Osteoblast (primary cell): ENCODE results near the gene LGALS16. TPM values are rescaled to one million over a fixed set of nuclear protein-coding genes. Genes with fewer than 3 reads are reported as not detected.

Source experiments
- DNase-seq: peaks from one replicate; pipeline ENCODE4 v3.0.0; 2011; ENCODE audit warnings: low spot score, mixed read lengths; ENCODE audit not compliant: insufficient read length; ENCODE audit errors: missing footprints
- H2AFZ ChIP-seq: 2 replicates; pipeline ENCODE4 v1.6.0; 2011; ENCODE audit warnings: mild to moderate bottlenecking, low read length
- H3K27ac ChIP-seq: 2 replicates; pipeline ENCODE4 v1.5.1; 2011; ENCODE audit warnings: mild to moderate bottlenecking, low read depth, low read length, moderate library complexity
- H3K27me3 ChIP-seq: 2 replicates; pipeline ENCODE4 v1.6.0; 2012; ENCODE audit warnings: mild to moderate bottlenecking, control low read depth, inconsistent platforms, low read length, moderate library complexity; ENCODE audit not compliant: insufficient read depth
- H3K36me3 ChIP-seq: 2 replicates; pipeline ENCODE4 v1.5.1; 2011; ENCODE audit warnings: mild to moderate bottlenecking, low read length, control low read depth, moderate library complexity; ENCODE audit not compliant: insufficient read depth
- H3K4me1 ChIP-seq: 2 replicates; pipeline ENCODE4 v1.5.1; 2011; ENCODE audit warnings: mild to moderate bottlenecking, low read length, control low read depth, moderate library complexity; ENCODE audit not compliant: insufficient read depth
- H3K4me2 ChIP-seq: 2 replicates; pipeline ENCODE4 v1.6.0; 2011; ENCODE audit warnings: mild to moderate bottlenecking, low read length; ENCODE audit not compliant: insufficient read depth
- H3K4me3 ChIP-seq: fragments of 200-600 bp; sonication (generic); 3 replicates; pipeline ENCODE4 v1.5.1; 2012; ENCODE audit warnings: mild to moderate bottlenecking, low read length, inconsistent platforms; ENCODE audit not compliant: insufficient read depth
- H3K79me2 ChIP-seq: 2 replicates; pipeline ENCODE4 v1.6.0; 2012; ENCODE audit warnings: mild to moderate bottlenecking, low read length, control low read depth, inconsistent platforms; ENCODE audit not compliant: insufficient read depth
- H3K9me3 ChIP-seq: 2 replicates; pipeline ENCODE4 v1.5.1; 2011; ENCODE audit warnings: low read depth, low read length, control low read depth
- H4K20me1 ChIP-seq: 2 replicates; pipeline ENCODE4 v1.6.0; 2012; ENCODE audit warnings: mild to moderate bottlenecking, low read length, control low read depth; ENCODE audit not compliant: insufficient read depth
- total RNA-seq: library from RNA; depleted of rRNA; stranded (reverse); fragments of >200 nt; gene quantifications from 2 replicates; pipeline ENCODE4 v1.2.3, GENCODE V29; 2012
- TF ChIP-seq, protein P1 (sequence below): IDR thresholded peaks from 2 replicates; pipeline ENCODE4 v1.5.1; 2011; ENCODE audit warnings: mild to moderate bottlenecking, low read depth, low read length, moderate library complexity; ENCODE audit errors: extremely low read depth

Gene LGALS16
- total RNA-seq, 1 donor = not detected

GRCh38 chr19:39637891-39638290 lies 17.8 kb upstream of the LGALS16 start:
- Histone ChIP-seq H3K4me2 (no peak overlapping the region), H3K79me2 (no peaks in the 10 kb centered on the region), H3K27ac (no peak overlapping the region), H4K20me1 (no peaks in the 10 kb centered on the region), H3K4me3 (no peak overlapping the region), H3K27me3 (no peaks in the 10 kb centered on the region), H3K36me3 (no peaks in the 10 kb centered on the region), H2AFZ (no peak overlapping the region), H3K9me3 (no peaks in the 10 kb centered on the region), H3K4me1 (no peaks in the 10 kb centered on the region)
- no peak for DNase-seq
- TF ChIP-seq, protein P1, sequence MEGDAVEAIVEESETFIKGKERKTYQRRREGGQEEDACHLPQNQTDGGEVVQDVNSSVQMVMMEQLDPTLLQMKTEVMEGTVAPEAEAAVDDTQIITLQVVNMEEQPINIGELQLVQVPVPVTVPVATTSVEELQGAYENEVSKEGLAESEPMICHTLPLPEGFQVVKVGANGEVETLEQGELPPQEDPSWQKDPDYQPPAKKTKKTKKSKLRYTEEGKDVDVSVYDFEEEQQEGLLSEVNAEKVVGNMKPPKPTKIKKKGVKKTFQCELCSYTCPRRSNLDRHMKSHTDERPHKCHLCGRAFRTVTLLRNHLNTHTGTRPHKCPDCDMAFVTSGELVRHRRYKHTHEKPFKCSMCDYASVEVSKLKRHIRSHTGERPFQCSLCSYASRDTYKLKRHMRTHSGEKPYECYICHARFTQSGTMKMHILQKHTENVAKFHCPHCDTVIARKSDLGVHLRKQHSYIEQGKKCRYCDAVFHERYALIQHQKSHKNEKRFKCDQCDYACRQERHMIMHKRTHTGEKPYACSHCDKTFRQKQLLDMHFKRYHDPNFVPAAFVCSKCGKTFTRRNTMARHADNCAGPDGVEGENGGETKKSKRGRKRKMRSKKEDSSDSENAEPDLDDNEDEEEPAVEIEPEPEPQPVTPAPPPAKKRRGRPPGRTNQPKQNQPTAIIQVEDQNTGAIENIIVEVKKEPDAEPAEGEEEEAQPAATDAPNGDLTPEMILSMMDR = no peak

- no peak overlapping the region for H3K4me3 ChIP-seq
- TF ChIP-seq, protein P1 = no peak
- H3K27ac ChIP-seq = no peak overlapping the region
- H2AFZ ChIP-seq = no peak overlapping the region
- H4K20me1 ChIP-seq = no peaks in the 10 kb centered on the region
- H3K27me3 ChIP-seq = no peaks in the 10 kb centered on the region
- H3K79me2 ChIP-seq = no peaks in the 10 kb centered on the region
- H3K4me1 ChIP-seq = no peaks in the 10 kb centered on the region
- H3K9me3 ChIP-seq = no peaks in the 10 kb centered on the region
- DNase-seq = no peak
- H3K36me3 ChIP-seq = no peaks in the 10 kb centered on the region
- no peak overlapping the region for H3K4me2 ChIP-seq
These were observed 13.9 kb upstream of the LGALS16 start for GRCh38 chr19:39641773-39642172.

- TF ChIP-seq, protein P1 = no peak
- no peaks in the 10 kb centered on the region for H3K4me1 ChIP-seq
- H3K36me3 ChIP-seq = no peaks in the 10 kb centered on the region
- no peaks in the 10 kb centered on the region for H3K27me3 ChIP-seq
- no peaks in the 10 kb centered on the region for H3K79me2 ChIP-seq
- H3K4me3 ChIP-seq = no peak overlapping the region
- DNase-seq = no peak
- no peaks in the 10 kb centered on the region for H4K20me1 ChIP-seq
- no peak overlapping the region for H3K4me2 ChIP-seq
- H3K9me3 ChIP-seq = no peaks in the 10 kb centered on the region
- no peak overlapping the region for H2AFZ ChIP-seq
- no peak overlapping the region for H3K27ac ChIP-seq
These were observed 12.1 kb upstream of the LGALS16 start for GRCh38 chr19:39643591-39643990.

DNA sequence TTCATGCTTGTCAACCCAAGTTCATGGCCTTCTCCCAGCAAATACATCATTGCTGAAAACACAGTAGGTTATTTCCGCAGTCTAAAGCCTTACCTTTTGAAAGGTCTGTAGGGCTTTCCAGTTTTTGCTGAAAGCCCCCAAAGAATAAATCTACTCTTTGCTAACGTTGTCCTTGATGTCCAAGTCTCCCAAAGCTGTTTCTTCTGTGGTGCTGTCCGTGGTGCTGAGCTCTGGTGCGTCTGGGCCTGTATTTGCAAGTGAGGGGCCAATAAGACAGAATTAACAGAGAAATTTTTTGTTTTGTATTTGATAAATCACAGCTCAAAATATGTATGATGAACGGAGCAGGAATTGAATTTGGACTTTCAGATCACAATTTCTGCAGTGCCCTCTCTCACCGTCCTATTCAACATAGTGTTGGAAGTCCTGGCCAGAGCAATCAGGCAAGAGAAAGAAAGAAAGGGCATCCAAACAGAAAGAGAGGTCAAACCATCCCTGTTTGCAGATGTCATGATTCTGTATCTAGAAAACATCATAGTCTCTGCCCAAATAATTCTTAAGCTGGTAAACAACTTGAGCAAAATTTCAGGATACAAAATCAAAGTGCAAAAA lies 9.8 kb upstream of the LGALS16 start:
- H3K4me2 ChIP-seq = no peak overlapping the region
- H3K27ac ChIP-seq = no peak overlapping the region
- TF ChIP-seq, protein P1 = no peak
- H3K36me3 ChIP-seq = no peaks in the 10 kb centered on the region
- H3K79me2 ChIP-seq = no peaks in the 10 kb centered on the region
- no peak overlapping the region for H2AFZ ChIP-seq
- H3K27me3 ChIP-seq = no peaks in the 10 kb centered on the region
- no peaks in the 10 kb centered on the region for H3K4me1 ChIP-seq
- H3K4me3 ChIP-seq = no peak overlapping the region
- H3K9me3 ChIP-seq = no peaks in the 10 kb centered on the region
- DNase-seq = no peak
- H4K20me1 ChIP-seq = no peaks in the 10 kb centered on the region
